NCI-H748 (cell line): ENCODE measurements around the gene MAST4.

Experiments used
- DNase-seq: peaks from one replicate; lab custom pipeline; 2025; ENCODE audit not compliant: unreplicated experiment; lab: John Stamatoyannopoulos, UW

MAST4 gene

DNA sequence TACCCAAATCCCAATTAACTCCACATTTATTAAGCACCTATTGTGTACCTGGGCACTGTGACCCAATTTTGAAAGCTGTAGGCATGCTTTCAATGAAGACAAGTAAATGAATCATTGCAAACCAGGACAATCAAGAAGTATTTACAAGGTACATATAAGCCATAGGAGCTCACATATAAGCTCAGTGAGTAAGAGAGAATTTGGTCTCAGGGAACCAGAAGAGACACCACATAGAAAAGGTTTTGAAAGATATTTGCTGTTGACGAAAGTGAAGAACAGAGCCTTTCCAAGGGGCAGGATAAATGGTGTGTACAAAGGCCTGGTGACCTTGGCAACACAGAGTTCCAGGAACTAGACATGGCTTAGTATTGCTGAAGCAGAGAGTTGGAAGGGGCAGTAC is 412.8 kb downstream of the MAST4 start:
- no peak for DNase-seq

DNA sequence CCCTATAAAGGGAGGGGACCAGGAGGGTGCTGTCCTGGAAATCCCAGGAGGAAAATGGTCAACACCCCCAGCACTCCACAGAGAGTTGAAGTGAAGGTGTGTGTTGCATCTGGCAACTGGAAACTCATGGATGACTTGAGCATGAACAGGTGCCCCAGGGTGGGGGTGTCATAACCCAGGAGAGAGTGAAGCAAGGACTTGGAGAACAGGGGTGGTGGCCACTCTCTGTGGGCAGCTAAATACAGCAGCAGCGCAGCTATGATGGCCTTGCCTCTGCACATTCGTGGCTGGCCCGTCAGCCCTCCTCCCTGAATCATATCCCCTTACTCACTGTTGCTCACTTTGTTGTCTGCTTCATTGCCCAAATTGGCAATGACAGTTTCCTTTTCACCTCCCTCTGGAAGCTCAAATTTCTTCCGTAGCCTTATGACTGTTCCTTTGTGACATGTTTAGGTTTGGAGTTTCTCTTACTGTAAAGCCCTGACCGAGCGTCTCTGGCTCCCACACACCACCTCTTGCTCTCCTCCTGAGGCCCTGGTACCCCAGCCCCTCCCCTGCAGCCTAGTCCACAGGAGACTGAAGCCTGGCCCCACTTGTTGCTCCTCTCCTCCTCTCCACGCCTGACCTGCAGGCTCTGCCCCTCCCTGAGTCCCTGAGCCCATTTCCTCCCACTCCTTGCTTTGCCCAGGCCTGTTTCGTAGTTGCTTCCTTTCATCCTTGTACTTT is 414.7 kb downstream of the MAST4 start:
- no peak for DNase-seq

DNA sequence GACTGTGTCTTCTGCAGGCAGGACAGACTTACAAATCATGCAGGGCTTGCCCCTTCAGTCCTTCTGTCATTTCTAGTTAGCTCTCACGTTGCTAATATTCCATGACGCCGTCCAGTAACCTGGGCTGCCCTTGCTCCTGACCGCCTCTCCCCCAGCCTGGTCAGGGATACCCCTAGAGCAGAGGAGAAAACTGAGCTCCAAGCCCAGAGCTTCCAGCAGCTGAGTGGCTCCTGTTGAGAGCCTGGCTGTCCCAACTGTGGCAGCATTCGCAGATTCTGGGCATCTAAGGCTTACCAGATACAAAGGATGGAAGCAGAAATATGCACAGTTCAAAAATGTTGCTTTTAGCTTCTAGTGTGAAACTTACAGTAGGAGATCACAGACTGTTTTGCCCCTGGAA is 415.2 kb downstream of the MAST4 start:
- no peak for DNase-seq

GRCh38 chr5:67012171-67012570 is 416.0 kb downstream of the MAST4 start:
- DNase-seq, result no peak

GRCh38 chr5:67013719-67014118 is 417.5 kb downstream of the MAST4 start:
- DNase-seq, result no peak

DNA sequence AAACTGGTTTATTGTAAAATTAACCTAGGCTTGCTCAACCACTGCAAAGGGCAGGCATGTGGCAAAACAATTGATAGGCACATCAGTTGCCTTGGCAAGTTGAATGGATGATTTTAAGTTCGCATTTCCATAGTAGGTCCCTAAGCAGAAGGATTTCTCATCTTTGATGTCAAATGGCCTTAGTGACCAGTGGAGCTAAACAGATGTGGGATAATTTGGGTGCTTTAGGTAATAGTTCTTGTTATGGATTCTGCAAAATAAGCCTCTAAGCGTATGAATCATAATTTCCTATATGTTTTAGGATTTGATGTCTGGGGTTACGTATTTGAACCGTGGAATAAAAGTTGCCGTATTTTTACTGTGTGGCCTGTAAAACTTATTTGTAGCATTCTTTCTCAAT is 418.0 kb downstream of the MAST4 start:
- DNase-seq, result no peak

GRCh38 chr5:67014957-67015400 is 418.8 kb downstream of the MAST4 start:
- peak; percentile 39 for DNase-seq

DNA sequence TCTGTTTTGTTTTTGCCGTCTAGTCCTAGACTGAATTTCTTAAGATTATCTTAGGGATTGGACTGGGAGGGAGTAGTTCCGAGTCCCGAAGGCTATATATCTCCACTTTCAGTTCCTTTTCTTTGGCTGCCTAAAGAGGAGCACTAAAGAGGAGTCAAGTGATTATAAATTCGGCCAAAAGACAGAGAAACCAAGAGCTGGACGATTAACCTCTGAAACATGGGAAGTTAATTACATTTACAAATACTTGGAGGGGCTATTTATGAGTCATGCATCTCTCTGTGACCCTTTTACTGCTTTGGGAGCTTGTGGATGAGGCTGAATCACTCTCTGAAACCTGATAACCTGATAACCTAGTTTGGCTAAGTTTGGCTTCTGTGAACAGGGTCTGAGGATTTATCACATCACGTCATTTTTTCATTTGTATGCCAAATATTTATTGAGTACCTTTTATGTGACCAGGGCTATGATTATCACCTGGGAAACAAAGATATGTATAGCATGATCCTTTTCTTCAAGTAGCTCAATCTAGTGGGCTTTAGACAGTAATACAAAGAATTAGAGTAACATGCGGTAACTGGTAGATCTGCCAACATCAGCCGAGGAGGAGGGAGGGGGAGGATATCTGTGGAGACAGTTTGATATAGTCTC is 419.5 kb downstream of the MAST4 start:
- peak; percentile 95 for DNase-seq

DNA sequence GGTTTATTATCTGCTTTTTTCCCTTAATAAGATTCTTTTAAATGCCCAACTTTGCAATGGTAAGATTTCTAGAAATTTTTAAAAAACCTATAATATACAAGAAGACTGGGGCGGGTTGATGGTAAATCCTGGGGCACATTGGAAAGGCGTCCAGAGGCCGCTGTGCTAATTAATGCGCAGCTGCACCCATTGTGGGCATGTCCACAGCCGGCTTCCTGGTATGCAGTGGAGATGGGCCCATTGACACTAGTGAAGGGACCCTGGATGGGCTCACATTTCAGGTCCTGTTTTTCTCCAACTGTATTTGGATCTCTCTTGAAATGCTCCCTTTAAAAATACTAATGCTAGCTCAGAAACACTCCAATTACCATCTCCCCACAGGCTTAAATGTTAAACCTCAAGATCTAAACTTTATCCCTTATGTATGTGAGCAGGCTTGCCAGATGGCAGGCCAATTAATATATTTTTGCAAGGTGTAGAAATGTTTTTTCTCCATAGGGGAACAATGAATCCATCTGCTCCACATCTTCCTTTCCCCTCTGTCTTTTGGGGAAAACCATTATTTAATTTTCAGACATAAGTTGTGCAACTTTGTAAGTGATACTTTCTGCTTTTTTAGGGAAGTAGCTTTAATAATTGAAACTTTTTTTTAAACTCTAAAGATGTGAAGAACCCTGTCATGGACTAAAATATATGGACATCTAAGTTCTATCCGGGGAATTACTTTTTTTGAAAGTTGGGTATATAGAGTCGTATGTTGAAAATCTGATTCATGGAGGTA is 423.1 kb downstream of the MAST4 start:
- DNase-seq, result no peak

DNA sequence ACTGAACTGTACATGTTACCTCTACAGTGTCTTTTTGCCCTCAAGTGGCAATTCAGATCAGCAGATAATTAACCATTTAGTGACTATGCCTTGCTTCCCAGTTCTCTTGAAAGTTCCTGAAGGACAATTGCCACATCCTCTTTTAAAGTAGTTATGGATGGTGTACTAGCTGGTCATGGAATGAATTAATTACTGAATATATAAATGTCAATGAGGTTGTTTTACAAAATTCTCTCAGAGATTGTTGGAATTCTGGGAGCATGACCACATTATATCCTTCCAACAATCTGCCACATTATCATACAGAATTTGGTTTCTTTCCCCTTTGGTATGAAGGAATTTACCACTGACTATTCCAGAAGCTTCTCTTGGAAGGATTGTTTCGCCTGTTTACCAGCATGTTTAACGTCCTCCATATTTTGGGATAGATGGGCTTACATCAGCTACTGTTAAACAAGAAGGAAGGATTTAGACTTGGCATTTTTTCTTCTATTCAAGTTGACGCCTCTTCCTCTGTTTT is 424.0 kb downstream of the MAST4 start:
- no peak for DNase-seq

GRCh38 chr5:67021031-67021430 is 424.8 kb downstream of the MAST4 start:
- no peak for DNase-seq

DNA sequence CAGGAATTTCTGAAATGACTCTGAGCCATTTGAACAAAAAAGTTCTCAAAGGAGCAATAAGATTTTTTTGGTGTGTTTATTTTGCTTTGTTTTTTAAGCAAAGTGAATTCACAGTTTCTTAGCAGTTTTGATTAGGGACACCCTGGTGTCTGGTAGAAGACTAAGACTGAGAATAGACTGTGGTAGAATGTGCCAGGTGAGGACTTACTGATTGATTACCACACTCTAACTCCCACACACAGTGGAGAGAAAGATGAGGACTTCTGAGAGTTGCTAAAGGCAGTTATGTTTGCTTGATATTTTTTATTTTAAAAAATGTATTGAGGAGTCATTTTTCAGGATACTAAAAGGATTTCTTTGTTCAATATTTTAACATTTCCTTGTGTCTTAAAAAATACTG is 425.3 kb downstream of the MAST4 start:
- no peak for DNase-seq

DNA sequence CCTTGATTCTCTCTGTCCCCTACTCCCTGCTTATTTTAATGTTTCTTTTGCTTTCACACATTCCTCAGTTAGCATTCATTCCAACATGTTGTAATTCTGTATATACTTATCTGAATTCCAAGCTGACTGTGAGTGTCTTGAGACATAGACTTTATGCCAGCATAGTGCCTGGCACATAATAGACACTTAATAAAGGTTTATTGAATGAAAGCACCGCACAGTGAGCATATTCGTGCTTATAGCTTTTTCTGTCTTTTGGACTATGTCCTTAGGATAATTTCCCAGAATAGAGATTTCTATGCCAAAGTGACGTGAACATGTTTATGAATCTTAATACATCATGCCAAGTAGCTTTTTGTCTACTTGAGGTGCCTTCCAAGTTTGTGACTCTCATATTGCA is 425.8 kb downstream of the MAST4 start:
- no peak for DNase-seq

DNA sequence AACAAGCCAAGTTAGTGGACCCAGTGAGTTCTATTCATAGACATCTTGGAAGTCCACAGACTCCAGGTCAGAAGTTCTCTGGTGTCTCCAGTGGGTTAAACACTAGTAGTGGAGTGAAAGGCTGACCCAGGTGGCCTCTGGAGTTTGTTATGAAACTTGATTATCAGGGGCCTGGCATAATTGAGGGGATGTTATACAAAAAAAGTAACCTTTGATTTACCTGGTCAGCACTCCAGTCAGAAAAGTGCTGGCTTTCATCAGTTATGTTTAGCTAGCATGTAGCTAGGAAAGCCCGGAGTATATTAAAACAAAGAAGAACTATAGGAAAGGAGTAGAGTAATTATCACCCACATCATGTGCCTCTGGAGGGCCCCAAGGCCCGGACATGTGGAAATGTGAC is 429.3 kb downstream of the MAST4 start:
- DNase-seq, result no peak

DNA sequence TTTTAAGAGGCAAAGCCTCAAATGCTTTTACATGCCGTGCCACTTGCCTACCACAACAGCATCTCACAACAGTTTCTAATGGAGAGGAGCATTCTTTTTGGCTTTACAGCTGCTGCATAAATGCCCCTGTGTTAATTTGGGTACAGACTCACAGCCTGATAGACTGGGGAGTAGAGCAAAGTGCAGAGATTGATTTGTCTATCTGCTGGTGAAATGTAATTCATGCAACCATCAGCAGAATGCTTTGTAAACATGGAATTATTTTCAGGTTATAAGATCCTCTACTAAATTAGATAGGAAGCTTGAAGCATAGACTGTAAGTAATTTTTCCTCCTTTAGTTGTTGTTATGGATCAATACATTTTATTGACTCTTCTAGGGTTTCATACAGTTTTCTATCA is 430.1 kb downstream of the MAST4 start:
- no peak for DNase-seq

- no peak for DNase-seq
Observed at GRCh38 chr5:67027171-67027570, 431.0 kb downstream of the MAST4 start.

DNA sequence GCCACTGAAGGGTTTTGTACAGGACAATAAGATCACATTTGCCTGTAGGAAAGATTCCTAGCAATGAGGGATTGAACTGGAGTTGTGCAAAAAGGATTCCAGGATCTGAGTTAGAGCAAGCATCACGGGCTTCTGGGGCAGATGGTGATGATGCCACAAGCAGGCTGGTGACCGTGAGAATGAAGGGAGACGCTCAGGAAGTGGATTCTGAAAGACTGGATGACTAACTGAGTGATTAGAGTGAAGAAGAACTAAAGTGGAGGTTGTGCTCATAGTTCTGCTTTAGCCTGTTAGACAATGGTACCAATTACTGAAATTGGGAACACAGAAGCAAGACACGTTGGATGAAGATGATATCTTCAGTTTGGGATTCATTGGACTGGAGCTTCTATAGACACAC is 432.2 kb downstream of the MAST4 start:
- no peak for DNase-seq

DNA sequence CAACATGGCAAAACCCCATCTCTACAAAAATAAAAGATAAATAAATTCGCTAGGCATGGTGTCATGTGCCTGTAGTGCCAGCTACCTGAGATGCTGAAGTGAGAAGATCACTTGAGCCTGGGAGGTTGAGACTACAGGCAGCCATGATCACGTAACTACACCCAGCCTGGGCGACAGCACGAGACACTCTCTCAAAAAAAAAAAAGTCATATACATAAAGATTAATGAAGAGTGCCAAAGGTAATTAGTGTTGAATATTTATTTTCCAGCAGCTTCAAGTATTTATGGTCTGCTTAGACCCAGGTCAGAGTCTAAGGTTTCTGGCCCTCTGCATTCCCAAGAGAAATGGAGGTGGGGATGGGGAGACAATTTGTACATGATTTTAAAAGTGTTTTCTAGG is 432.7 kb downstream of the MAST4 start:
- no peak for DNase-seq

- no peak for DNase-seq
Observed at GRCh38 chr5:67029481-67029880, 433.3 kb downstream of the MAST4 start.

DNA sequence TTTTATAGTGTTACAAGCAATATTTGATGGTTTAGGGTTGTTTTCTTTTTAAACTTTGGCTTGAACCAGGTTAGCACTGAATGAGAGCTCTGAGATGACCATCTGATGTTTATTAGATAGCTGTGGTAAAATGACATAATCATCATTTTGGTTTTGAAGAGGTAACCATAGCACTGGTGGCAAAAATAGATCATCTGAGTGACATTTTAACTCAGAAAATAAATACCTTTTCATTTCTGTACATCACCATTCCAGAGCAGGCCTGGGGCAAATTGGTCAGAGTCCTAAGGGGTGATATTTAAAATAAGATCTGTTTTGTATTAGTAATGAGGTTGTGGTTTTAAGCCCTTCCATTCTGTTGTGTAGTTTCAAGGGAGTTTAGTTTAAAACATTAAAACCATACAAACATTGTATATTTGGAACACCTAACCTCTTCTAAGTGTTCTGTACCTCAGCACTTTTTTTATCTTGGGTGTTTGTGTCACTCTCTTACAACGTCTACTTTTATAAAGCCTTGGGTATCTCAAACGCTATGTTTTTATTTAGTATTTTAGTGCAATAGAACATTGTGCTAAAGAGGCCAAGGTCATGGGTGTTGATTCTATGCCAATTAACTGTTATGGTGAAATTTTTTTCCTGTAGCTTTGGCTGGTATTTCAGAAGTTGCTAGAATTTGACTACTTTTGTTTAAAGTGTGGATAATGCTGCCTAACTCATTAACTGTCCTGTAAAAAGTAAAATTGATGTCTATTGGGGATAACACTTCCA is 434.3 kb downstream of the MAST4 start:
- DNase-seq, result no peak

GRCh38 chr5:67031057-67031443 is 434.9 kb downstream of the MAST4 start:
- no peak for DNase-seq
